Ishikawa (cell line): ENCODE measurements around the gene PDIA5.

Experiments
- CEBPB ChIP-seq: IDR thresholded peaks from 2 replicates; pipeline ENCODE4 v1.6.1; 2012
- CREB1 ChIP-seq: IDR thresholded peaks from 2 replicates; pipeline ENCODE4 v1.6.1; 2012; ENCODE audit warnings: low read depth
- EGR1 ChIP-seq: IDR thresholded peaks from 2 replicates; pipeline ENCODE4 v1.6.1; 2012
- EP300 ChIP-seq: IDR thresholded peaks from 2 replicates; pipeline ENCODE4 v1.6.1; 2012; ENCODE audit warnings: borderline replicate concordance
- FOXM1 ChIP-seq: IDR thresholded peaks from 2 replicates; pipeline ENCODE4 v1.6.1; 2012; ENCODE audit warnings: low read depth, borderline replicate concordance
- MAX ChIP-seq: IDR thresholded peaks from 2 replicates; pipeline ENCODE4 v1.6.1; 2012
- NFIC ChIP-seq: IDR thresholded peaks from 2 replicates; pipeline ENCODE4 v1.6.1; 2012
- RAD21 ChIP-seq: IDR thresholded peaks from 2 replicates; pipeline ENCODE4 v1.6.1; 2012; ENCODE audit warnings: low read depth
- REST ChIP-seq: IDR thresholded peaks from 2 replicates; pipeline ENCODE4 v1.6.1; 2012; ENCODE audit warnings: low read depth, mild to moderate bottlenecking
- TAF1 ChIP-seq: IDR thresholded peaks from 2 replicates; pipeline ENCODE4 v1.6.1; 2012; ENCODE audit warnings: low read depth, mild to moderate bottlenecking
- TCF12 ChIP-seq: IDR thresholded peaks from 2 replicates; pipeline ENCODE4 v1.6.1; 2012; ENCODE audit warnings: low read depth
- TEAD4 ChIP-seq: IDR thresholded peaks from 2 replicates; pipeline ENCODE4 v1.6.1; 2012
- USF1 ChIP-seq: IDR thresholded peaks from 2 replicates; pipeline ENCODE4 v1.6.1; 2012
- YY1 ChIP-seq: IDR thresholded peaks from 2 replicates; pipeline ENCODE4 v1.6.1; 2012; ENCODE audit warnings: low read depth
- ZBTB7A ChIP-seq: IDR thresholded peaks from 2 replicates; pipeline ENCODE4 v1.6.1; 2012; ENCODE audit warnings: low read depth

Gene PDIA5

GRCh38 chr3:123071146-123071545, 4.3 kb downstream of the PDIA5 start:
- no peak for TF ChIP-seq EP300
- no peak for TF ChIP-seq REST
- TF ChIP-seq CEBPB = no peak
- TF ChIP-seq FOXM1 = no peak
- no peak for TF ChIP-seq CREB1
- TF ChIP-seq MAX = no peak
- no peak for TF ChIP-seq TAF1

- TF ChIP-seq RAD21 (no peak), USF1 (no peak), YY1 (no peak), MAX (no peak), TEAD4 (no peak), ZBTB7A (no peak), FOXM1 (no peak), CREB1 (no peak), TCF12 (no peak), EP300 (no peak), NFIC (no peak), CEBPB (no peak)
These were observed 4.8 kb downstream of the PDIA5 start for GRCh38 chr3:123071581-123071980.

- TF ChIP-seq EP300 (no peak), TCF12 (no peak), YY1 (no peak), TAF1 (no peak), CEBPB (no peak), REST (no peak), MAX (no peak)
These were observed 5.3 kb downstream of the PDIA5 start for GRCh38 chr3:123072152-123072551.

- no peak for TF ChIP-seq MAX
- TF ChIP-seq TAF1 = no peak
- no peak for TF ChIP-seq CREB1
- no peak for TF ChIP-seq RAD21
- no peak for TF ChIP-seq YY1
- no peak for TF ChIP-seq TCF12
- no peak for TF ChIP-seq CEBPB
- TF ChIP-seq NFIC = no peak
- TF ChIP-seq EGR1 = no peak
These were observed 5.7 kb downstream of the PDIA5 start for GRCh38 chr3:123072564-123072963.

- no peak for TF ChIP-seq TCF12
These were observed 8.5 kb downstream of the PDIA5 start for GRCh38 chr3:123075359-123075758.

- TF ChIP-seq MAX (no peak), FOXM1 (no peak), TEAD4 (no peak), CREB1 (no peak), USF1 (no peak), EGR1 (no peak), EP300 (no peak), YY1 (no peak), TAF1 (no peak), NFIC (no peak)
These were observed 9.3 kb downstream of the PDIA5 start for GRCh38 chr3:123076112-123076495.
